ENCODE measurements around the gene NEK10. TPM values are rescaled to one million over a fixed set of nuclear protein-coding genes. Genes with fewer than 3 reads are reported as not detected.
"Not testable (repeated sequence)": the region's sequence is repeated elsewhere in the genome, so short reads cannot be mapped to it uniquely, and the experiment has no call there.

NEK10 gene
- polyA plus RNA-seq, 6 donors from 2014 or later, result 0.35 TPM; not detected in 5

- Mint-ChIP-seq H3K27me3 (no peaks in the 10 kb centered on the region), H3K27ac (no peak overlapping the region), H3K4me1 (no peaks in the 10 kb centered on the region), H3K9me3 (peaks cover 0 to 12% (median 4%) of the 10 kb centered on the region in 7 donors), H3K4me3 (no peak overlapping the region), H3K36me3 (peaks cover 0 to 8% of the 10 kb centered on the region in 2 donors)
- ATAC-seq (ENCODE audit: low read depth in 2 of 2), result no peak
- DNase-seq, result no peak
These were observed 26.9 kb downstream of the NEK10 start for GRCh38 chr3:27342267-27342666.

DNA sequence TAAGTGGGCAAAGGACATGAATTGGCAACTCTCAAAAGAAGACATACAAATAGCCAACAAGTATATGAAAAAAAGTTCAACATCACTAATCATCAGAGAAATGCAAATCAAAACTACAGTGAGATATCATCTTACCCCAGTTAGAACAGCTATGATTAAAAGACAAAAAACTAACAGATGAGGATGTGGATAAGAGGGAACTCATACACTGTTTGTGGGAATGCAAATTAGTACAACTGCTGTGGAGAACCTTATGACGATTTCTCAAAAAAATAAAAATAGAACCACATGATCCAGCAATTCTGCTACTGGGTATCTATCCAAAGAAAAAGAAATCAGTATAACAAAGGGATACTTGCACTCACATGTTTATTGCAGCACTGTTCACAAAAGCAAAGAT lies 28.6 kb downstream of the NEK10 start:
- Mint-ChIP-seq H3K4me1 (no peaks in the 10 kb centered on the region), H3K4me3 (no peak overlapping the region), H3K9me3 (peaks cover 0 to 13% (median 4%) of the 10 kb centered on the region in 7 donors), H3K27ac (no peak overlapping the region), H3K36me3 (peaks cover 0 to 8% of the 10 kb centered on the region in 2 donors), H3K27me3 (no peaks in the 10 kb centered on the region)
- DNase-seq, result no peak
- ATAC-seq (ENCODE audit: low read depth in 2 of 2), result peak; percentile 28 to 72

DNA sequence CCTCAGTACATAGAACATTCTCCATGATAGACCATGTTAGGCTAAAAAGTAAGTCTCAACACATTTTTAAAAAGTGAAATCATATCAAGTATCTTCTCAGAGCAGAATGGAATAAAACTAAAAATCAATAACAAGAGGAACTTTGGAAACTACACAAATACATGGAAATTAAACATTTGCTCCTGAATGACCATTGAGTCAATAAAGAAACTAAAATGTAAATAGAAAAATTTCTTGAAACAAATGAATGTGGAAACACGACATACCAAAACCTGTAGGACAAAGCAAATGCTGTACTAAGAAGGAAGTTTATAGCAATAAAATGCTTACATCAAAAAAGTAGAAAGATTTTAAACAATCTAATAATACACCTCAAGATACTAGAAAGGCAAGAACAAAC lies 33.6 kb downstream of the NEK10 start:
- Mint-ChIP-seq H3K4me1 (no peaks in the 10 kb centered on the region), H3K4me3 (no peak overlapping the region), H3K27ac (no peak overlapping the region), H3K36me3 (peaks cover 0 to 8% of the 10 kb centered on the region in 2 donors), H3K9me3 (peaks cover 0 to 13% (median 4%) of the 10 kb centered on the region in 7 donors), H3K27me3 (peaks cover 0 to 6% (median 0%) of the 10 kb centered on the region in 3 donors)
- DNase-seq (no peak), ATAC-seq (ENCODE audit: low read depth in 2 of 2) (no peak)

- peaks cover 0 to 6% (median 0%) of the 10 kb centered on the region in 3 donors for H3K27me3 Mint-ChIP-seq
- DNase-seq (no peak), ATAC-seq (ENCODE audit: low read depth in 2 of 2) (no peak)
- H3K27ac Mint-ChIP-seq, result no peak overlapping the region
- peaks cover 0 to 14% (median 4%) of the 10 kb centered on the region in 7 donors for H3K9me3 Mint-ChIP-seq
- no peaks in the 10 kb centered on the region for H3K4me1 Mint-ChIP-seq
- H3K4me3 Mint-ChIP-seq, result no peak overlapping the region
- H3K36me3 Mint-ChIP-seq, result peaks cover 0 to 11% of the 10 kb centered on the region in 2 donors
These were observed 35.3 kb downstream of the NEK10 start for GRCh38 chr3:27333843-27334242.

DNA sequence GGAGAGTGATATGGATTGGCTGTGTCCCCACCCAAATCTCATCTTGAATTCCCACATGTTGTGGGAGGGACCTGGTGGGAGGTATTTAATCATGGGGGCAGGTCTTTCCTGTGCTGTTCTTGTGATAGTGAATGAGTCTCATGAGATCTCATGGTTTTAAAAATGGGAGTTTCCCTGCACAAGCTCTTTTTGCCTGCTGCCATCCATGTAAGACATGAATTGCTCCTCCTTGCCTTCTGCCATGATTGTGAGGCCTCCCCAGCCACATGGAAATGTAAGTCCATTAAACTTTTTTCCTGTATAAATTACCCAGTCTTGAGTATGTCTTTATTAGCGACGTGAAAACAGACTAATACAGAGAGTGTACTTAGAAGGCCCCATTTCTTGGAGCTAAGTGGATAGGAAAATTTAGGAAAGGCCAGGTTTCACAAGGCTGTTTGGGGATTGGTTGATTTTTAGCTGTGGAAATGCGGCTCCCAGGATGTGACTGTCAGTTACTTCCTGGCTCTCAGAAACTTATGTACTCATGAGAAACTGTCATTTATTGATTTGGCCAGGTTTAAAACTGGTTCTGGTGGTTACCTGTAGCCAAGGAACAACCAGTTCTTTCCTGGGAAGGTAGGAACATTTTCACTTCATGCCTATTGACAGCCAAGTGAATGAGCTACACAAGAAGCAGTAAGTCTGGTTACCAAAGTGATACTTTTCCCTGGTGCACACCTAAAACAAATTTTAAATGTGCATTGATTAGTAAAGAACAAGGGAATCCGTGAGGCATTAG lies 40.0 kb downstream of the NEK10 start:
- ATAC-seq (ENCODE audit: low read depth in 2 of 2); H3K4me1 Mint-ChIP-seq; H3K4me3 Mint-ChIP-seq; DNase-seq; H3K27me3 Mint-ChIP-seq; H3K27ac Mint-ChIP-seq: not testable (repeated sequence)
- Mint-ChIP-seq H3K9me3 (peaks cover 0 to 13% (median 6%) of the 10 kb centered on the region in 7 donors), H3K36me3 (peaks cover 7 to 12% of the 10 kb centered on the region in 2 donors)

- Mint-ChIP-seq H3K4me3 (no peak overlapping the region), H3K4me1 (no peaks in the 10 kb centered on the region), H3K27ac (no peak overlapping the region), H3K9me3 (peaks cover 0 to 13% (median 6%) of the 10 kb centered on the region in 7 donors), H3K27me3 (no peaks in the 10 kb centered on the region), H3K36me3 (peaks cover 7 to 12% of the 10 kb centered on the region in 2 donors)
- DNase-seq (no peak), ATAC-seq (ENCODE audit: low read depth in 2 of 2) (no peak)
These were observed 42.3 kb downstream of the NEK10 start for GRCh38 chr3:27326629-27327545.

DNA sequence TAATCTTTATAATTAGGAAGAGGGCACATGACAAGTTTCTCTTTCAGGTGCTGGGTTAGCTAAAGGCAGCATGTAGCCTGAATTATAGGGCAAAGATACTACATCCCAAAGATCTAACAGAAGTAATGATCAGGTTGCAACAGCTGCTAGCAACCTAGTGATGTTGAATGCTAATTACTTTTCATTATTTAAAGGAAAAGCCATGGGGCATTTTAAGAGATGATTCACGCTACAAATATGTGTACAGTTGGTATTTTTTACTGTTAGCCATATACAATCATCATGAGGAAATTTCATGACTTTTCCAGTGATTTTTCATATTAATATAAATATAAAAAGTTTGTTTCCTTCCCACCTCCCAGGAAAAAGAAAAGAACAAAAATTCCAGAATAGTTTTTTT lies 43.0 kb downstream of the NEK10 start:
- Mint-ChIP-seq H3K36me3 (peaks cover 7 to 12% of the 10 kb centered on the region in 2 donors), H3K4me3 (no peak overlapping the region), H3K27ac (no peak overlapping the region), H3K9me3 (peaks cover 0 to 13% (median 6%) of the 10 kb centered on the region in 7 donors), H3K27me3 (no peaks in the 10 kb centered on the region), H3K4me1 (no peaks in the 10 kb centered on the region)
- ATAC-seq (ENCODE audit: low read depth in 2 of 2) (no peak), DNase-seq (no peak)

GRCh38 chr3:27325419-27325818 lies 43.8 kb downstream of the NEK10 start:
- no peaks in the 10 kb centered on the region for H3K27me3 Mint-ChIP-seq
- H3K4me1 Mint-ChIP-seq, result no peaks in the 10 kb centered on the region
- no peak for ATAC-seq (ENCODE audit: low read depth in 2 of 2)
- no peak overlapping the region for H3K27ac Mint-ChIP-seq
- H3K4me3 Mint-ChIP-seq, result no peak overlapping the region
- peaks cover 7 to 12% of the 10 kb centered on the region in 2 donors for H3K36me3 Mint-ChIP-seq
- peaks cover 0 to 13% (median 6%) of the 10 kb centered on the region in 7 donors for H3K9me3 Mint-ChIP-seq
- DNase-seq, result no peak

GRCh38 chr3:27324686-27325085 lies 44.5 kb downstream of the NEK10 start:
- Mint-ChIP-seq H3K9me3 (peaks cover 0 to 13% (median 6%) of the 10 kb centered on the region in 7 donors), H3K27ac (peak overlapping the region in 3 of 6 donors; percentile 0 to 35 (median 14)), H3K4me3 (no peak overlapping the region), H3K27me3 (no peaks in the 10 kb centered on the region), H3K36me3 (peaks cover 7 to 12% of the 10 kb centered on the region in 2 donors), H3K4me1 (no peaks in the 10 kb centered on the region)
- ATAC-seq (ENCODE audit: low read depth in 2 of 2) (no peak), DNase-seq (no peak)

DNA sequence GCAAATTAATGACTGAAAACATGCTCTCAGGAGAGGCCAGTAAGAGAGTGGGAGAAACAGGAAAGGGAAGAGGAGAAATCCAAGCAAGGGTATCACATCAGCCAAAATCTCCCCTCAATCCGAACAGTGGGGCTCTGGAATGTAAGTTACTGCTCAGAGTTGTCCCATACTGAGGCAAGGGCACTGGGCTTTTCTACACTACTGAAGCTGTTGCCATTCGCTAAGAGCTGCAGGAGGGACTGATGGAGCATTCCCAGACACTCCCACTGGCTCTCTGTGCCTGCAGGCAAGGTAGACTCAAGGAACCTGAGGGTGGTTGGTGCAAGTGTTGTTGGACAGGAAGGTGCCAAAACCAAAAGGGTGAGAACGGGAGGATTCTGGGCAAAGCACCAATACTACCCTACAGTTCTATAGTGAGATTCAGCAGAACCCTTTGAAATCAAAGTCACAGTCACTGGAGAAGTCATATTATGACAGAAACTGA lies 46.1 kb downstream of the NEK10 start:
- Mint-ChIP-seq H3K9me3 (peaks cover 0 to 2% (median under 1%) of the 10 kb centered on the region in 7 donors), H3K4me3 (no peak overlapping the region), H3K4me1 (no peaks in the 10 kb centered on the region), H3K27ac (no peak overlapping the region), H3K36me3 (peaks cover under 1 to 2% of the 10 kb centered on the region in 2 donors), H3K27me3 (no peaks in the 10 kb centered on the region)
- ATAC-seq (ENCODE audit: low read depth in 2 of 2) (no peak), DNase-seq (no peak)

GRCh38 chr3:27322634-27323033 lies 46.5 kb downstream of the NEK10 start:
- Mint-ChIP-seq H3K9me3 (peaks cover 0 to 2% (median 0%) of the 10 kb centered on the region in 7 donors), H3K4me3 (no peak overlapping the region), H3K4me1 (no peaks in the 10 kb centered on the region), H3K27me3 (no peaks in the 10 kb centered on the region), H3K27ac (no peak overlapping the region), H3K36me3 (no peaks in the 10 kb centered on the region)
- DNase-seq (no peak), ATAC-seq (ENCODE audit: low read depth in 2 of 2) (no peak)

- no peaks in the 10 kb centered on the region for H3K9me3 Mint-ChIP-seq
- no peaks in the 10 kb centered on the region for H3K4me1 Mint-ChIP-seq
- no peak for DNase-seq
- no peak overlapping the region for H3K4me3 Mint-ChIP-seq
- no peaks in the 10 kb centered on the region for H3K27me3 Mint-ChIP-seq
- H3K36me3 Mint-ChIP-seq, result no peaks in the 10 kb centered on the region
- no peak overlapping the region for H3K27ac Mint-ChIP-seq
- no peak for ATAC-seq (ENCODE audit: low read depth in 2 of 2)
These were observed 49.2 kb downstream of the NEK10 start for GRCh38 chr3:27319847-27320526.

DNA sequence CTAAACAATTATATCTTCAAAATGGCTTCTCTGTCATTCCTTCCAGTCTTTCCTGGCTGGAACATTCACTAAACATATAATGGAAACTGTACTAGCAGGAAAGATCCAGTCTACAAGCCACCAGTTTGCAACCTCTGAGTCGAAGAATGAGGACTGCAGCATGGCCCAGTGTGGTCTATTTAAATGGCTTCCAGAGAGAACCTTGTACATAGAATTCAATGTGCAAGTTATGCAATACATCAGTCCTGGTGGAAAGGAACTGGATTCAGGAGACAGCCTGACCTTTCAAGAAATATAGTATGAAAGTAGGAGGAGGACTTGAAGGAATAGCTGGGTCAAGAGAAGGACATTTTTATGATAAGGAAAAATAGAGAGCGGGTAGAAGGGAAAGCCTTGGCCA lies 49.9 kb downstream of the NEK10 start:
- H3K4me3 Mint-ChIP-seq, result no peak overlapping the region
- DNase-seq, result no peak
- no peak for ATAC-seq (ENCODE audit: low read depth in 2 of 2)
- no peak overlapping the region for H3K27ac Mint-ChIP-seq
- H3K27me3 Mint-ChIP-seq, result no peaks in the 10 kb centered on the region
- H3K36me3 Mint-ChIP-seq, result no peaks in the 10 kb centered on the region
- no peaks in the 10 kb centered on the region for H3K4me1 Mint-ChIP-seq
- H3K9me3 Mint-ChIP-seq, result no peaks in the 10 kb centered on the region

Measured in naive B cell (primary cell).